Measurements from ENCODE around the gene MAPKAPK5.
"Not testable (repeated sequence)": the region's sequence is repeated elsewhere in the genome, so short reads cannot be mapped to it uniquely, and the experiment has no call there.

The MAPKAPK5 gene

GRCh38 chr12:111828338-111828979 is 13.6 kb upstream of the MAPKAPK5 start:
- DNase-seq (ENCODE audit: low read depth) = no peak

GRCh38 chr12:111829635-111830034 is 12.4 kb upstream of the MAPKAPK5 start:
- DNase-seq (ENCODE audit: low read depth) = not testable (repeated sequence)

GRCh38 chr12:111834740-111835386 is 7.2 kb upstream of the MAPKAPK5 start:
- not testable (repeated sequence) for DNase-seq (ENCODE audit: low read depth)

GRCh38 chr12:111835531-111836181 is 6.4 kb upstream of the MAPKAPK5 start:
- not testable (repeated sequence) for DNase-seq (ENCODE audit: low read depth)

- no peak for DNase-seq (ENCODE audit: low read depth)
These were observed 3.7 kb upstream of the MAPKAPK5 start for GRCh38 chr12:111838353-111838752.

GRCh38 chr12:111840807-111841206 is 1.2 kb upstream of the MAPKAPK5 start:
- no peak for DNase-seq (ENCODE audit: low read depth)

GRCh38 chr12:111841236-111841749 is 735 bp upstream of the MAPKAPK5 start:
- no peak for DNase-seq (ENCODE audit: low read depth)

GRCh38 chr12:111842556-111843396 is 748 bp downstream of the MAPKAPK5 start:
- no peak for DNase-seq (ENCODE audit: low read depth)

GRCh38 chr12:111846016-111846415 is 4.0 kb downstream of the MAPKAPK5 start:
- no peak for DNase-seq (ENCODE audit: low read depth)

- DNase-seq (ENCODE audit: low read depth) = no peak
These were observed 8.5 kb downstream of the MAPKAPK5 start for GRCh38 chr12:111850526-111850925.

GRCh38 chr12:111858186-111858585 is 16.2 kb downstream of the MAPKAPK5 start:
- no peak for DNase-seq (ENCODE audit: low read depth)

GRCh38 chr12:111858778-111859177 is 16.8 kb downstream of the MAPKAPK5 start:
- no peak for DNase-seq (ENCODE audit: low read depth)

GRCh38 chr12:111864913-111865312 is 22.9 kb downstream of the MAPKAPK5 start:
- no peak for DNase-seq (ENCODE audit: low read depth)

GRCh38 chr12:111867531-111867930 is 25.5 kb downstream of the MAPKAPK5 start:
- no peak for DNase-seq (ENCODE audit: low read depth)

- no peak for DNase-seq (ENCODE audit: low read depth)
These were observed 26.9 kb downstream of the MAPKAPK5 start for GRCh38 chr12:111868676-111869588.

- DNase-seq (ENCODE audit: low read depth) = no peak
These were observed 27.6 kb downstream of the MAPKAPK5 start for GRCh38 chr12:111869671-111870070.

- no peak for DNase-seq (ENCODE audit: low read depth)
These were observed 28.2 kb downstream of the MAPKAPK5 start for GRCh38 chr12:111870216-111870615.

GRCh38 chr12:111870706-111871105 is 28.7 kb downstream of the MAPKAPK5 start:
- no peak for DNase-seq (ENCODE audit: low read depth)

GRCh38 chr12:111873113-111873512 is 31.1 kb downstream of the MAPKAPK5 start:
- no peak for DNase-seq (ENCODE audit: low read depth)

GRCh38 chr12:111881716-111882115 is 39.7 kb downstream of the MAPKAPK5 start:
- no peak for DNase-seq (ENCODE audit: low read depth)
